Activated CD4-positive, alpha-beta T cell treated with anti-CD3 and anti-CD28 coated beads, Interleukin-10, Interleukin-2, amounts not matched to agents 100 ng/mL and 50 ng/mL, durations not matched to agents 16 hours and 8 hours (primary cell): ENCODE measurements around the gene THAP8.
"Not testable (repeated sequence)": the region's sequence is repeated elsewhere in the genome, so short reads cannot be mapped to it uniquely, and the experiment has no call there.

Experiments
- DNase-seq: peaks from one replicate; pipeline ENCODE4 v3.0.0-alpha.2; 2020

THAP8 gene

GRCh38 chr19:36067681-36068080 lies 13.6 kb upstream of the THAP8 start:
- DNase-seq: no peak

- DNase-seq: no peak
Measured at GRCh38 chr19:36064826-36065225, 10.7 kb upstream of the THAP8 start.

- DNase-seq: no peak
Measured at GRCh38 chr19:36061367-36061766, 7.3 kb upstream of the THAP8 start.

GRCh38 chr19:36060430-36060829 lies 6.3 kb upstream of the THAP8 start:
- DNase-seq: no peak

- DNase-seq: no peak
Measured at GRCh38 chr19:36059180-36059910, 5.3 kb upstream of the THAP8 start.

GRCh38 chr19:36058481-36059179 lies 4.5 kb upstream of the THAP8 start:
- DNase-seq: no peak

- peak; percentile 97 for DNase-seq
Measured at GRCh38 chr19:36054733-36055686, 925 bp upstream of the THAP8 start, which contains the start of gene WDR62. TSS of gene WDR62 (plus strand) at chr19:36054897. CDS start at chr19:36054972, 75 bp downstream.

- no peak for DNase-seq
Measured at GRCh38 chr19:36051637-36052036, 2.4 kb downstream of the THAP8 start.

- DNase-seq: no peak
Measured at GRCh38 chr19:36051236-36051635, 2.8 kb downstream of the THAP8 start.

GRCh38 chr19:36049080-36049698 lies 4.9 kb downstream of the THAP8 start:
- no peak for DNase-seq

GRCh38 chr19:36047835-36048234 lies 6.2 kb downstream of the THAP8 start:
- DNase-seq: no peak

- DNase-seq: no peak
Measured at GRCh38 chr19:36046443-36047050, 7.5 kb downstream of the THAP8 start.

GRCh38 chr19:36043952-36044351 lies 10.1 kb downstream of the THAP8 start:
- no peak for DNase-seq

GRCh38 chr19:36041831-36042230 lies 12.3 kb downstream of the THAP8 start:
- no peak for DNase-seq

GRCh38 chr19:36041092-36041491 lies 13.0 kb downstream of the THAP8 start:
- DNase-seq: not testable (repeated sequence)

GRCh38 chr19:36040495-36040894 lies 13.6 kb downstream of the THAP8 start:
- no peak for DNase-seq

- DNase-seq: peak; percentile 44
Measured at GRCh38 chr19:36032251-36033104, 21.6 kb downstream of the THAP8 start, which contains the start of gene CLIP3. TSS of gene CLIP3 (minus strand) at chr19:36032873. CDS start at chr19:36032357, 516 bp downstream.

- no peak for DNase-seq
Measured at GRCh38 chr19:36031308-36031707, 22.8 kb downstream of the THAP8 start.

- DNase-seq: no peak
Measured at GRCh38 chr19:36030264-36031148, 23.6 kb downstream of the THAP8 start.
